ENCODE results near the gene RAB27B.
A peak's percentile ranks its signal among the peaks of the same experiment; 100 is the strongest.
"Not testable (repeated sequence)": the region's sequence is repeated elsewhere in the genome, so short reads cannot be mapped to it uniquely, and the experiment has no call there.

RAB27B gene

DNA sequence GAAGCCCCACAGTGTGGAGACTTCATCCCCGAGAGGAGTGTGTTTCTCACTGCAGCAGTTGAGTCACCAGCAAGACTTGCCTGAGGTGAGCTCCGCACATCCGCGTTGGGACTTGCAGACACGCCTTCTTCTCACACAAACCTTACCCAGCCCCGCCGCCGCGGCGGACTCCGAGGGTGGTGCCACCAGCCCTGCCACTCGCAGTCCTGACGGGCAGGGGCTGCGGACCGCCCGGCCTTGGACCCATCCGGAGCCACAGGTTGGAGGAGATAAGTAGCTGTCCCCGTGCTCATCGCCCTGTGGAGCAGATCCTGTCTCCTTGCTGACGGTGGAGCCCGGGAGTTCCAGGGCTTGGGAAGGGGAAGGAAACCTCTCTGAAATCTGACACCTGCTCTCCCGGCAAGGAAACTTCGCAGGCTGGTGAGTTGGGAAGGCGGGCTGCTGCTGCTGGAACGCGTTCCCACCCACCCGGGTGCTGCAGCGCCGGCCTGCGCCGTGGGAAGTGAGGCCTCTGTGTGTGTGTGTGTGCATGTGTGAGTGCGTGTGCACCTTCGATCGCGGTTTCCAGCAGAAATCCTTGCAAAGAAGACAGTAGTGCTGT is at the start of gene RAB27B:
TSS of gene RAB27B (plus strand) at position 197 of the 601 bp plus-strand sequence. CDS start 49,109 bp downstream, outside the sequence.
- peak; percentile 70 for DNase-seq

- no peak for DNase-seq
Observed at GRCh38 chr18:54780285-54780861, 47.9 kb upstream of the RAB27B start.

- no peak for DNase-seq
Observed at GRCh38 chr18:54780970-54781369, 47.3 kb upstream of the RAB27B start.

GRCh38 chr18:54783139-54783538 is 45.1 kb upstream of the RAB27B start:
- DNase-seq, result no peak

DNA sequence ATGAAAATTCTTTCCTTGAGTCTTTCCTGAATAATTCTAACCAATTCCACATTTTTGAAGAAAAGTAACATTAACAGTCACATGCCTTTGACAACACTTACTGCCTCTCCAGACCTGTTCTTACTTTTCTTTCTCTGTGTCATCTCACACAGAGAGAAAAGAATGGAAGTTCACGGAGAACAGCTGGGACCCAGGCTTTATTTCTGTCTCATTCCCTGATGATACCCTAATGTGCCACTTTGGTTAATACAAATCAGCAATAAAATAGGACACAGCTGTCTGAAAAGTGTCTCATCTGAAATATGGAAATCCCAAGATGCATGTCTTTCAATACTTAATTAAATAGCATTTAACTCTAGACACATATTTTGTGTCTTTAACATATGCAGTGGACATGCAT is 42.1 kb upstream of the RAB27B start:
- no peak for DNase-seq

DNA sequence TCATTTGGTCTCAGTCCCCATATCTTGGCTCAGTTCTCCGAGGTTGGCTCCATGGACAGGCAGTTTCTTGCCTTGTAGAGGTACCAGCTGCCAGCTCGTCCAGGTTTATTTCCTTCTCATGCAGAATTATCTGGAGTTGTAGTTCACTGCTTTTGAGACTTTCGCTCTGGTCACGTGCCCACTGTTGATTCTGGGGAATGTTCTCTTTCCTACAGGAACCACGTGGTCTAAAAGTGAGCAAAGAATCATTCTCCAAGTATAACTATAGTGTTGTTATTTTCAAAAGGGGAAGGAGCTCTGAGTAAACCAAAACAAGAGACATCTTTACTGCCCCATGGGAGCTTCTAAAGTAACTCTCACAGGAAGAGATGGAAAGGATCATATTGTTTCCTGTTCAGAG is 41.2 kb upstream of the RAB27B start:
- no peak for DNase-seq

DNA sequence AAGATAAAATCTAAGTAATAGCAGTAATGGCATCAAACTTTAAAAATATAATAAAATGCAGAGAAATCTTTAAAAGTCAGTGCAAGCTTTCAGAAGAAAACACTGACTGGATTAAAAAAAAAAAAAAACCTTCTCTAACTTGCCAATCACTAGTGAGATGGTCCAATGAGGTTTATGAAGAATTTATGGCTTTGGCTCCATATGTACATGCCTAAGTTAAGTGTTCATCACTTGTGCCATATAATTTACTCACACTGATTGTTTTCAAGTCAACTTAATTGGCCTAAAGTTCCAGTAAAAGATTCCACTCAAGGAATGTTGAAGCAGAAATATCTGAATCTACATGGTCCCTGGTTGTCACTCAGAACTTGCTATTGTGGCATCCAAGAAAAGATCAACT is 40.7 kb upstream of the RAB27B start:
- no peak for DNase-seq

GRCh38 chr18:54790109-54790508 is 38.2 kb upstream of the RAB27B start:
- no peak for DNase-seq

- no peak for DNase-seq
Observed at GRCh38 chr18:54791657-54792056, 36.6 kb upstream of the RAB27B start.

DNA sequence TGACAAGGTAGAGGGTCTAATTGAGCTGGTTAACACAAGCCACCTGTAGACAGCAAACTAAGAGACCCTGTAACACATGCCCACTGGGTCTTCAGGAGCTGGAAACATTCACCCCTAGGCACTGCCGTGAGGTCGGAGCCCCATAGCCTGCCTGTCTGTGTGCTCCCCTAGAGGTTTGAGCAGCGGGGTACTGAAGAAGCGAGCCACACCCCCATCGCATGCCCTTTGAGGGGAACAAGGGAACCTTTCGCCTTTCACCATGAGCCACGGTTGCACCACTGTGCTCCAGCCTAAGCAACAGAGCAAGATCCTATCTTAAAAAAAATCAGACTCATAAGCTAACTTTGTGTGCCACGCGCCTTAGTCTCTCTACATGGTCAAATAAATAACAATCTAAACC is 36.2 kb upstream of the RAB27B start:
- no peak for DNase-seq

- no peak for DNase-seq
Observed at GRCh38 chr18:54794823-54795222, 33.5 kb upstream of the RAB27B start.

DNA sequence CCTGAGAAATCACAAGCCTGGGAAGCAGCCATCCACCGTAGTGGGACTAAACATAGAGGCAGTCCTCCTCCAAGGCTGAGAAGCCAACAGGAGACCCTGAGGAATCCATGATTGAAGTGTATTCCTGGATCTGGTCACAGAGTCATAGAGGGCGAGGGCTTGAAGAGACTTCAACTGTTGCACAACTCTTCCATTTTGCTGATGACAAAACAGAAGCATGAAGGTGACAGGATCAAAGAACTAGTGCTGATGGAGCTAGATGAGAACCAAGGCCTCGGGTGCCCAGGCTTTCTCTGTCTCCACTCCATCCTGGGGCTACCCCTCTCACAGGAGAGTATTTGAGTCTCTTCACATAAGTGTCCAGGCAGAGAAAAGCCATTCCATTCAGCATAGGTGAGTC is 30.1 kb upstream of the RAB27B start:
- no peak for DNase-seq

GRCh38 chr18:54801374-54801773 is 26.9 kb upstream of the RAB27B start:
- DNase-seq, result no peak

DNA sequence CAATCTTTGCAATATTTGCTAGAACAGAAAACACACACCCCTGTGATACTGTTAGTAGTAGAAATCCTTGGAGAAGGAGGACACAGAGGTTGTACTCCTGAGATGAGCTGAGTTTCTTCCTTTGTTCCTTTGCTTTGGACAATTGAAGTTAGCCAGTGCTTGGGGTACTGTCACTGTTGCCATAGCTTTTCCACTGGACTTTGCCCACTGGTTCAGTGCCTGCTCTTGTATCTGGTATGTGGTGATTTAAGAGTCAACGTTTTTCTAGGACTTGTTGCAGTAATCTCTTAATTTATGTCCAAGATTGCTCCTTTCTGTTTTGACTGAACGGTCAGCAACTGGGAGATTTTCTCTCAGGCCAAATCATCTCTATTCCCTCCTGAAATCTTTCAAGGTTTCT is 26.1 kb upstream of the RAB27B start:
- DNase-seq, result no peak

DNA sequence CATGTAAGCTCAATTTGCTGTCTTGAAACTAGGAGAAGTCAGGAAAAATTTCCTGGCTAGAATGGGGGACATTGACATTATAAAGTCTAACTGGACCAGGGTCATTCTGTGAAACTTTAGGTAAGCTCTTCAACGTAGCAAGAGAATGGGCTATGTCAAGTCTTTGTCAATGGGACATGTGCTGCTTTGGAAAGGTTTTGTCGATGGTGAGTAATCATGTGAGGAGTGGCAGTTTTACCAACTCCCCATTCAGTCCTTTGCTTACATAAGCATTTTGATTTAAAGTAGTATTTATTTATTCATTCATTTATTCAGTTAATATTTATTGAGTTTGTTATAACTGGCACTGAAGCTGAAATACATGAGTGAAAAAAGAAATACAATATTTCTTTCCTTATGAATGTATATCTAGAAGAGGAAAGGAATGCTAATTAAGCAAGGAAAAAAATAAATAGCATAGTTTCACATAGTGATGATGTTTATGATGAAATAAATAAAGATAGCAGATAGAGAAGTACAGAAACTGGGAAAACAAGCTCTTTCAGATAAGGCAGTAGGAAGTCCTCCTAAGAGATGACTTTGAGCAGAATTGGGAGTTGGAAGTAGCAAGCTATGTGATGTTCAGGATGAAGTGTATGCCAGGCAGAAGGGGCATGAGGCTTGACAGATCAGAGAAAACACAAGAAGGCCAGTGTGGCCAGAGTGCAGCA is 25.4 kb upstream of the RAB27B start:
- no peak for DNase-seq

GRCh38 chr18:54805571-54806334 is 22.5 kb upstream of the RAB27B start:
- DNase-seq, result no peak

DNA sequence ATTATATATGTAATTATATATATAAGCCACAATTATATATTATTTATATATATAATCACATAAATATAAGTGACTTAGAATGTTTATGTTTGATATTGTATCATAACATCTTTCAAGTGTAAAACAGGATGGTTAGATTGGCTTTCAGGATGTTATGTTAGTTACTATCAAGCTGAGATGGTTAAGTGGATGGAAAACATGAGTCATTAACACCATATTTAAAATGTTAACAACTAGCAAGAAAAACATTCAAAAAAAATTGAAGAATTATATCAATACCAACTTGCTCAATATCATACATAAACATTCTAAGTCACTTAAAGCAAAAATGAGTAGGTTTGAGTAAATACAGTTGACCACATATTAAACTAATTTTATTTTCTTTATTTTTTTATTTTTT is 21.8 kb upstream of the RAB27B start:
- no peak for DNase-seq

DNA sequence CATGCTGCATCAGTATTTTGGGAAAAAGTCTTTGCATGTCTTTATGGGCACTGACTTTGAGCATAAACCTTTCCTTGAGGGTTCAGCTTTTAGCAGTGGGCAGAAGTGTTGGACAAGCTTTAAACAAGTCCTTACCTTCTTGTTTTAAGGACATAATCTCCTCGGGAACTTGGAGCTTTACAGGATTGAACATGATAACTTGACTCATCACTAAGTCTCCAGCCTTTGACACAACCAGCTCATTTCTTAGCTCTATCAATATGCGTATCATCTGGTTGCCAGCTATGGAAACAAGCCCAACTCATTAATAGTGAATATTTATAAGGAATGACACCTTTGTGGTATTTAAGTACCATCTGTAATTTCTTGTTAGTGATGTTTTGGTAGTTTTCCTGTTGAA is 21.0 kb upstream of the RAB27B start:
- DNase-seq, result no peak

GRCh38 chr18:54810662-54811061 is 17.6 kb upstream of the RAB27B start:
- not testable (repeated sequence) for DNase-seq

- DNase-seq, result no peak
Observed at GRCh38 chr18:54812885-54813284, 15.4 kb upstream of the RAB27B start.

DNA sequence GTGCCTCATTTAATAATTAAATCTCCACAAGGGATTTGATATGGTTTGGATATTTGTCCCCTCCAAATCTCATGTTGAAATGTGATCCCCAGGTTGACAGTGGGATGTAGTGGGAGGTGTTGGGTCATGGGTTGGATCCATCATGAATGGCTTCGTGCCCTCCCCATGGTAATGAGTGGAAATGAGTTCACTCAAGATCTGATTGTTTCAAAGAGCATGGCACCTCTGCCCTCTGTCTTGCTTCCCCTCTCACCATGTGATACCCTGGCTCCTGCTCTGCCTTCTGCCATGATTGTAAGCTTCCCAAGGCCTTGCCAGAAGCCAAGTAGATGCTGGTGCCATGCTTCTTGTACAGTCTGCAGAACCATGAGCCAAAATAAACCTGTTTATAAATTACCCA is 15.0 kb upstream of the RAB27B start:
- DNase-seq, result no peak

DNA sequence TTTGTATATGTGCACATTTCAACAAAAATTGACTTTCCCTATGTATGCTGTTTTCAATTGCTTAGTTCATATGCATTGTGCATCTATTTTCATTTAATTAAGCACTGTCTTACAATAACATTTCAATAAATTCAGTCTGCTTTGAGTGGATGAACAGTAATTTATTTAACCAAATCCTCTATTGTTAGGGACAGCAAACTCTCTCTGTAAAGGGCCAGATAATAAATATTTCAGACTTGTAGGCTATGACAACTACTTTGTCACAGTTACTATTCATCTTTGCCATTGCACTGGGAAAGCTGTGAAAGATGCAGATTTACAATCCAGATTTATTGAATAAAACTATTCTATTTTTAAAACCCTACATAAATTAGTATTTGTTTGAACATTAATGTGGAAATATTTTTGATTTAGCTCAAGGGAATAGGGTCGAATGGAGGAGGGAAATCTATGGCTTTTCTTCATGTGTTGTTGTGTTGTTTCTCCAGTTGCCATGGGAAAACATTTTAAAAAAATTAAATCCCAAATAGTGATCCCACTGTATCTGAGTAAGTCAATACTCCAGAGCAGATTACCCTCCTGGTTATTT is 14.2 kb upstream of the RAB27B start:
- no peak for DNase-seq

GRCh38 chr18:54815086-54815485 is 13.2 kb upstream of the RAB27B start:
- DNase-seq, result no peak

All from activated naive CD4-positive, alpha-beta T cell treated with anti-CD3 and anti-CD28 coated beads, Interleukin-2, amount 50 U/mL, for 16 hours (primary cell).